HepG2 (cell line): ENCODE results near the gene NRN1L. TPM values are rescaled to one million over a fixed set of nuclear protein-coding genes. Genes with fewer than 3 reads are reported as not detected.

Source experiments
- ATAC-seq: fragments of 200-7000 bp; cut with Tn5 transposase; 3 replicates; pipeline ENCODE4 v1.9.1; 2020; ENCODE audit warnings: mild to moderate bottlenecking, moderate library complexity
- BruUV-seq: library from RNA; stranded (reverse); fragments of 400-500 nt; replicated peaks from 2 replicates; lab custom pipeline; 2021; lab: Mats Ljungman, UMichigan
- CTCF ChIA-PET: fragments of 300-600 bp; formaldehyde crosslinking; extraction: SDS; loops from one replicate; lab custom pipeline; 2021; ENCODE audit warnings: low total read pairs, inconsistent platforms, low intra/inter-chr PET ratio; lab: Yijun Ruan, JAX
- POLR2A ChIA-PET: fragments of 350-600 bp; sonication (Branson Sonifier 250); formaldehyde crosslinking; loops from one replicate; lab custom pipeline; 2020; ENCODE audit warnings: antibody characterized with exemption, inconsistent platforms; lab: Yijun Ruan, JAX
- DNase-seq: peaks from one replicate; pipeline ENCODE4 v3.0.0-alpha.2; 2015; ENCODE audit warnings: low spot score
- FAIRE-seq: peaks from 3 replicates; lab custom pipeline; 2011; peaks lifted over from hg19 to GRCh38; lab: Jason Lieb, UNC
- H2AFZ ChIP-seq: one replicate; pipeline ENCODE4 v1.6.1; 2011; ENCODE audit warnings: low read length, inconsistent platforms
- H3K27ac ChIP-seq: fragments of 300-600 bp; 3 replicates; pipeline ENCODE4 v1.8.0; 2011; ENCODE audit warnings: mixed run types, mild to moderate bottlenecking, mixed read lengths, low read length, inconsistent platforms; ENCODE audit not compliant: insufficient read depth; ENCODE audit errors: extremely low read length
- H3K27me3 ChIP-seq, 2 experiments: fragments of 200-600 bp in 1 of 2; 2 replicates in 1 of 2; 3 replicates in 1 of 2; pipeline versions ENCODE4 v1.6.0 to v1.8.0; 2011; ENCODE audit warnings: low read length in 2 of 2, mild to moderate bottlenecking in 2 of 2, moderate library complexity in 2 of 2, inconsistent platforms in 1 of 2; ENCODE audit not compliant: insufficient read depth in 2 of 2, control insufficient read depth in 1 of 2
- H3K36me3 ChIP-seq, 2 experiments: fragments of 200-600 bp in 1 of 2; replicated peaks in 1 of 2; 2 replicates in 1 of 2; 3 replicates in 1 of 2; pipeline versions ENCODE4 v1.5.1 to v1.8.0; 2011; ENCODE audit warnings: low read length in 2 of 2, inconsistent platforms in 1 of 2; ENCODE audit not compliant: insufficient read depth in 2 of 2, control insufficient read depth in 1 of 2
- H3K4me1 ChIP-seq: 2 replicates; pipeline ENCODE4 v1.5.1; 2012; ENCODE audit warnings: low read length, inconsistent platforms; ENCODE audit not compliant: insufficient read depth
- H3K4me2 ChIP-seq: 2 replicates; pipeline ENCODE4 v1.6.0; 2011; ENCODE audit warnings: low read depth, low read length, inconsistent platforms
- H3K4me3 ChIP-seq, 3 experiments: fragments of 200-600 bp in 1 of 3; sonication (generic), shearing (Covaris generic) in 1 of 3; replicated peaks in 1 of 3; 2 replicates each; pipeline ENCODE4 v1.5.1; 2011 to 2016; ENCODE audit warnings: low read length in 3 of 3, inconsistent platforms in 2 of 3, low read depth in 2 of 3, mild to moderate bottlenecking in 2 of 3, control low read depth in 1 of 3, mixed read lengths in 1 of 3; ENCODE audit not compliant: insufficient read depth in 1 of 3
- H3K79me2 ChIP-seq: one replicate; pipeline ENCODE4 v1.6.1; 2011; ENCODE audit warnings: low read length, inconsistent platforms; ENCODE audit not compliant: insufficient read depth
- H3K9ac ChIP-seq: 2 replicates; pipeline ENCODE4 v1.6.0; 2011; ENCODE audit warnings: mild to moderate bottlenecking, low read depth, low read length, inconsistent platforms; ENCODE audit not compliant: insufficient read depth
- H3K9me3 ChIP-seq: 2 replicates; pipeline ENCODE4 v1.5.1; 2012; ENCODE audit warnings: mild to moderate bottlenecking, low read length
- H4K20me1 ChIP-seq: 2 replicates; pipeline ENCODE4 v1.6.0; 2011; ENCODE audit warnings: inconsistent platforms, mild to moderate bottlenecking, low read length, moderate library complexity; ENCODE audit not compliant: insufficient read depth
- CAMTA2 ChIP-seq: sonication (generic); formaldehyde crosslinking; IDR thresholded peaks from 2 replicates; pipeline ENCODE4 v1.4.0; 2020; ENCODE audit warnings: mild to moderate bottlenecking, missing genetic modification reagents, borderline replicate concordance
- CEBPB ChIP-seq: IDR thresholded peaks from 2 replicates; pipeline ENCODE4 v1.6.1; 2011; ENCODE audit warnings: low read depth, low read length, improper control_type of control experiment, borderline replicate concordance
- CREB1 ChIP-seq, 2 experiments: fragments of 450-650 bp in 1 of 2; IDR thresholded peaks; 2 replicates each; pipeline ENCODE4 v1.6.1; 2016 to 2017; ENCODE audit warnings: control low read depth in 1 of 2, mild to moderate bottlenecking in 1 of 2, missing compliant biosample characterization in 1 of 2, missing genetic modification characterization in 1 of 2
- FOSL2 ChIP-seq: sonication (generic); formaldehyde crosslinking; IDR thresholded peaks from 2 replicates; pipeline ENCODE4 v1.4.0; 2020; ENCODE audit warnings: missing genetic modification reagents
- HHEX ChIP-seq: IDR thresholded peaks from 2 replicates; pipeline ENCODE4 v1.6.1; 2016; ENCODE audit warnings: control low read depth
- KAT8 ChIP-seq: IDR thresholded peaks from 2 replicates; pipeline ENCODE4 v1.6.1; 2016; ENCODE audit warnings: missing genetic modification reagents, missing compliant biosample characterization
- KDM2A ChIP-seq: sonication (generic); formaldehyde crosslinking; IDR thresholded peaks from 2 replicates; pipeline ENCODE4 v1.4.0; 2020; ENCODE audit warnings: low read depth, missing genetic modification reagents, borderline replicate concordance
- KLF11 ChIP-seq: IDR thresholded peaks from 2 replicates; pipeline ENCODE4 v1.6.1; 2016; ENCODE audit warnings: missing compliant biosample characterization
- TEAD3 ChIP-seq: optimal IDR thresholded peaks from 2 replicates; pipeline ENCODE3; 2016; ENCODE audit warnings: borderline replicate concordance
- ZNF263 ChIP-seq: sonication (generic); formaldehyde crosslinking; IDR thresholded peaks from 2 replicates; pipeline ENCODE4 v1.4.0; 2020; ENCODE audit warnings: missing genetic modification reagents
- ZNF337 ChIP-seq: sonication (generic); formaldehyde crosslinking; IDR thresholded peaks from 2 replicates; pipeline ENCODE4 v1.5.1; 2020; ENCODE audit warnings: missing genetic modification reagents, low read depth, mild to moderate bottlenecking, borderline replicate concordance
- ZNF776 ChIP-seq: sonication (generic); formaldehyde crosslinking; IDR thresholded peaks from 2 replicates; pipeline ENCODE4 v1.4.0; 2020; ENCODE audit warnings: mild to moderate bottlenecking, missing genetic modification reagents
- WGBS: methylation state at CpG from one replicate; pipeline ENCODE4 v1.1.6; 2017; ENCODE audit warnings: low lambda C conversion rate; 5-methylcytosine and 5-hydroxymethylcytosine counted together
- in situ Hi-C: cut with HindIII; loops from 2 replicates; pipeline ENCODE4 v1.10.0; 2017; ENCODE audit warnings: low pct_unique_long_range_greater_than_20kb; ENCODE audit not compliant: extremely low pct_ligation_motif_present
- intact Hi-C: fragments of 100-400 bp; cut with micrococcal nuclease; formaldehyde crosslinking; loops from one replicate; pipeline ENCODE4 v1.10.0; 2022; ENCODE audit not compliant: unreplicated experiment
- polyA plus RNA-seq, 8 experiments: library from polyadenylated mRNA; depleted of rRNA in 3 of 8; stranded (reverse) in 7 of 8; unstranded in 1 of 8; fragments of >200 nt; fragmentation: Illumina TruSeq in 4 of 8; extraction: Trizol in 4 of 8; gene quantifications; 2 replicates each; pipeline versions ENCODE4 v1.2.1 to v1.2.3, GENCODE V29; 2011 to 2016; ENCODE audit warnings: low read depth in 4 of 8, missing spikeins in 1 of 8, mixed read lengths in 1 of 8; ENCODE audit not compliant: insufficient read depth in 1 of 8
- total RNA-seq, 5 experiments: library from RNA; depleted of rRNA; stranded (reverse); fragments of >200 nt; fragmentation: Illumina TruSeq; extraction: Trizol; gene quantifications; 2 replicates each; pipeline ENCODE4 v1.2.3, GENCODE V29; 2016; ENCODE audit warnings: low read depth in 1 of 5
- TF ChIP-seq, protein P1 (sequence below): IDR thresholded peaks from 2 replicates; pipeline ENCODE4 v1.6.1; 2016; ENCODE audit warnings: control low read depth

NRN1L gene
- total and polyA plus RNA-seq, 2 of the 13 experiments (the other 11 are each of a cell fraction or from before 2014, with no cell fraction given): 0.53 to 1.2 TPM

DNA sequence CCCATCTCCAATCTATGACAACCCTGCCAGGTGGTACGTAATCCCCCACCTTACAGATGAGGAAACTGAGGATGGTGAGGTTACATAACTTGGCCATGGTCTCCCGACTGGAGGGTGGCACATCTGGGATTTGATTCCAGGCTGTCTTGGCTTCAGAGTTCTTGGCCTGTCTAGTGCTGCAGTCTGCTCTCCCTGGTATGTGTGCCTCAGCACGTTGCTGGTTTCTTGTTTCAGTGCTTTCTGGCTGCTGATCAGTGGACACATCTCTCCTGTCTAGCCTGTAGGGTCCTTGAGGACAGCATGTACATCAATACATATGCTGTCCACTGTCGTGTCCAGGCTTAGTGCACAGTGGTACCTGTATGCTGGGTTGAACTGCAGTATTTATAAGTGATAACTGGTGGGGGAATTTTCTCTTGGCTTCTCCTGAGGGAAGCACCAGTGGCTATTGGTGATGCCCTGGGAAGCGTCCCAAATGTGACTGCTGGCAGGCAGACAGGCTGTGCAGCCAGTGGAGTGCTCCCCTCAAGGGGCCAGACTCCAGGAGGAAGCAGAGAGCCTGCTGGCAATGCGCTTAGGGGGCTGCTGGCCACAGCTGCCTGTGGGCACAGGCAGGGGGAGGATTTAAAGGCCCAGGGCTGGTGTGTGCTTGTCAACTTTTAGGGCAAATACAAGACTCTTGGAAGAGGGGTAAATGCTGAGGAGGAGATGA is 32.6 kb downstream of the NRN1L start:
- no peak overlapping the region for H3K4me2 ChIP-seq
- ChIA-PET POLR2A (interaction anchor here (0.9 to 1.2 kb wide), 2 partner anchors 14 to 318 kb away, joined by 3 to 4 read pairs; partner anchors contain the start of gene CTRL), CTCF (no interaction called here)
- no peak overlapping the region for H3K27ac ChIP-seq
- H3K79me2 ChIP-seq: no peaks in the 10 kb centered on the region
- no peak overlapping the region for H3K4me3 ChIP-seq
- FAIRE-seq (no peak), ATAC-seq (no peak), DNase-seq (no peak)
- no peaks in the 10 kb centered on the region for H3K9me3 ChIP-seq
- intact Hi-C loops (no loop called here), in situ Hi-C loops (no loop called here)
- H3K27me3 ChIP-seq: no peaks in the 10 kb centered on the region
- no peak overlapping the region for H3K9ac ChIP-seq
- no TSS peak for BruUV-seq
- peaks cover 14 to 16% of the 10 kb centered on the region in 2 experiments; a peak in 4 of 5 replicates for H3K36me3 ChIP-seq
- H3K4me1 ChIP-seq: peaks cover 34% of the 10 kb centered on the region
- TF ChIP-seq TEAD3 (peak; percentile 23), ZNF776 (CRISPR knock-in tag) (no peak), ZNF263 (CRISPR knock-in tag) (peak; percentile 28; the same call in 1 of the 2 replicates), KDM2A (CRISPR knock-in tag) (no peak), CAMTA2 (no peak)
- H2AFZ ChIP-seq: no peak overlapping the region
- 83% methylated on average over 4 of the region's 6 CpGs for WGBS
- peaks cover 6% of the 10 kb centered on the region; the same call in 1 of the 2 replicates for H4K20me1 ChIP-seq

DNA sequence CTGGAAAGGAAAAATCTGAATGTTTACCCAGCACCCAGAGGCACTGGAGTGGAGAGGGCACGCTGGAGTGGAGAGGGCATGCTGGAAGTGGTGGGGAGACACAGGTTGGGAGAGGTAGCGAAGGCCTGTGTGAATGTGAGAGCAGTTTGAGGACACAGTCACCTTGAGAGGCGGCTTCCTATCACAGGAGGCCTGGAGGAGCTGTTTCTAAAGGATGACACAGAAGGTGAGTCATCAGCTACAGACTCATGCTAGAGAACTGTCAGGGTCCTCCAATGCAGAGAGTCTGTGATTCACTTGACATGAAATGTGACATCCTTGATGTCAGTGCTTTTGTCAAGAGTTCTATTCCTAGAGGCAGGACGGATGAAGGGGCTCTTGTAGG is 33.2 kb downstream of the NRN1L start:
- TF ChIP-seq HHEX (CRISPR knock-in tag) (no peak), KAT8 (CRISPR knock-in tag) (no peak), FOSL2 (CRISPR knock-in tag) (peak; percentile 71), ZNF337 (CRISPR knock-in tag) (no peak), CEBPB (no peak), CREB1 (IDR thresholded peaks at IDR 0.05) (peak; percentile 61), CREB1 (CRISPR knock-in tag; IDR thresholded peaks at IDR 0.05) (no peak), KLF11 (CRISPR knock-in tag) (no peak)
- TF ChIP-seq, protein P1, sequence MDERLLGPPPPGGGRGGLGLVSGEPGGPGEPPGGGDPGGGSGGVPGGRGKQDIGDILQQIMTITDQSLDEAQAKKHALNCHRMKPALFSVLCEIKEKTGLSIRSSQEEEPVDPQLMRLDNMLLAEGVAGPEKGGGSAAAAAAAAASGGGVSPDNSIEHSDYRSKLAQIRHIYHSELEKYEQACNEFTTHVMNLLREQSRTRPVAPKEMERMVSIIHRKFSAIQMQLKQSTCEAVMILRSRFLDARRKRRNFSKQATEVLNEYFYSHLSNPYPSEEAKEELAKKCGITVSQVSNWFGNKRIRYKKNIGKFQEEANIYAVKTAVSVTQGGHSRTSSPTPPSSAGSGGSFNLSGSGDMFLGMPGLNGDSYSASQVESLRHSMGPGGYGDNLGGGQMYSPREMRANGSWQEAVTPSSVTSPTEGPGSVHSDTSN: no peak
- TF ChIP-seq, all 625 proteins: peak for 2
- no TSS peak for BruUV-seq
- intact Hi-C loops: no loop called here
- Histone ChIP-seq H2AFZ (no peak overlapping the region), H3K27me3 (no peaks in the 10 kb centered on the region), H3K36me3 (peaks cover 14 to 18% of the 10 kb centered on the region in 2 experiments; a peak in 4 of 5 replicates), H3K9me3 (no peaks in the 10 kb centered on the region), H3K27ac (no peak overlapping the region), H3K4me2 (no peak overlapping the region), H3K4me1 (peaks cover 34% of the 10 kb centered on the region), H4K20me1 (peaks cover 6% of the 10 kb centered on the region; the same call in 1 of the 2 replicates), H3K79me2 (no peaks in the 10 kb centered on the region), H3K9ac (no peak overlapping the region), H3K4me3 (no peak overlapping the region)
- CTCF ChIA-PET: no interaction called here
- in situ Hi-C loops: no loop called here
- 90% methylated on average over 4 of the region's 4 CpGs for whole genome bisulfite sequencing
- DNase-seq: peak; percentile 53
- FAIRE-seq: no peak
- POLR2A ChIA-PET: interaction anchor here (0.9 kb wide), 1 partner anchor 14 kb away, joined by 3 read pairs; the partner anchor contains the start of gene CTRL
- ATAC-seq: no peak
